Activated naive CD4-positive, alpha-beta T cell (primary cell): ENCODE measurements around the gene MAFB.

Source experiments
- DNase-seq, 4 experiments: peaks; one replicate each; lab custom pipeline; 2025; lab: John Stamatoyannopoulos, UW

MAFB gene

DNA sequence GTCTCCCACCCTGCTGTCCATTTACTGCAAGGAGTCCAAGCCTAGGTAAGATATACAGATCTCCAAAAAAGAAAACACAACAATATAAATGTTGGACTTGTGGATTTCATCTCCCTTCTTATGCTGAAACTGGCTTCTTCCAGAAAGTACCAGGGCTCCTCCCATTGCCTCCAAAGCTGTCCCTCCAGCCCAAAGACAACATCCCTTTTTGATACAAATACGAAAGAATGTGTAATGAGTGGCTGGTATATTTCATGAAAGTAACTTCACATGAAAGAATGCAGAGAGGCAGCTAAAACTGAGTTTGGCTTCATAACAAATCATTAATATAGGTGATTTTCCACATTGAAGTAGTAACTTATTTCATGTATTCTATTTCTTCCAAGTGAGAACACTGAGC is 7.9 kb downstream of the MAFB start:
- DNase-seq = no peak

DNA sequence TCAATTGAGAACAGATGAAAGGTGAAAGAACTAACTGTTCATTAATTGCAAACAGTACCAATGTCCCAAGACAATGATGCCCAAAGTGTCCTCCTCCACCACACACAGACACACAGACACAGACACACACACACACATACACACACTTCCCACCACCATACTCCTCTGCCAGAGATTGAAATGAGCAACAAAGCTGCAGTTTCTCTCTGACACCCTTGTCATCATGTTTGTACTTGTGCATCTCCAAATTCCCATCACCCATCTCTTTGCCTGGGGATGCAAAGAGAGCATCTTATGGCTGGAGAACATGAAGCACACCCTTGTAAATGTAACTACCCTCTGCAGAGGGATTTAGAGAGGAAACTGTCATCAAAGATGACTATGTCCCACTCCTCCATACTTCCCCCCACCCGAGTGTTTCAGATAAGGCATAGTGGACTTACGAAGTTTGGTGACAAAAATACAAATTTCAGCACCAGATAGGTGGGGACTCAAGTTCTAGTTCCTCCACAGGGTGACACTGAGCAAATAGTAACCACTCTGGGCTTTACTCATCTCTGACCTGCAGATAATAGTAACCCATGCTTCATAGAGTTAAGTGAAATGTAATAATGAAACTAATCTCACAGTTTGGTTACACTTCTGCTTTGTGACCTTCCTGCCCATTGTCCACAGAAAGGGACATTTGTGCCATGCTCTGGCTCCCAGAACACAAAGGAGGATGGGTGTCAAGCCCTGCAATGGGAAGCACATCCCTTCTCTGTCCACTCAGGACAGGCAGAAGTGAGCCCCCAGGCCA is 8.7 kb downstream of the MAFB start:
- DNase-seq = no peak

DNA sequence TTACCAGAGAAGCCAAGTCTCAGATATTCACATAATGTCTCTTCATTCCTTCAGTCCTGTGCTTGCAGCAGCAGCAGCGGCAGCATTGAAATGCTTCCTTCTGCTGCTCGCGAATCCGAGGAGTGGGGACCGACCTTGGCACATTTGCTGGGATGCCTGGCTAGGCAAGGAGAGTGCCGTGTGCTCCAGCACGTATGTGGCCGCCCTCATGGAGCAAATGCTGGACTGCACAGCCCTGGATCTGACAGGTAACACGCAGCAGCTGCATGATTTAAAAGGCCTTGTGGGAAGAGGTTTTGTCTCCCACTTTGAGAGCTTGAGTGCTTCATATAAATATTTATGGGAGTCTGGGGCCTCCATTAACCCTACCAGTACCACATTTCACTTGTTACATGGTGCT is 9.9 kb downstream of the MAFB start:
- no peak for DNase-seq

DNA sequence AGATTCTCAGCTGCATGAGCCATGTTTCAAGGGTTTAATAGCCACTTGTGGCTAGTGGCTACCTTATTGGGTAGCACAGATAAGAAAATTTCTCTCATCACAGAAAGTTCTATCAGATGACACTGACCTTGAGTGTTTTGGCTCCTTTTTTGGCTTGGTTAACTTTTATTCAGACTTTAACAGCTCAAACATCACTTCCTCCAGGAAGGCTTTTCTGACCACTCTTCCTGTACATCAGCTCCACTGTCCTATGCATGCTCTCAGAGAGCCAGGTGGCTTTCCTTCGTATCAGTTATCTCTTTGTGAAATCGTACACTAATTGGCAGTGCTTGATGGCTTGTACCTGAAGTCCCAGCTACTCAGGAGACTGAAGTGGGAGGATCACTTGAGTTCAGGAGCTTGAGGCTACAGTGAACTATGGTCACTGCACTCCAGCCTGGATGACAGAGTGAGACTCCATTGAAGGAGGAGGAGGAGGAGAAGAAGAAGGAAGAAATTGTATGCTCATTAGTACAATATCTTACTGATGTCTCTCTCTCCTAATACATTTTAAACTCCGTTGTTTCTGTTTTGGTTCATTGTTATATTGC is 10.7 kb downstream of the MAFB start:
- no peak for DNase-seq

DNA sequence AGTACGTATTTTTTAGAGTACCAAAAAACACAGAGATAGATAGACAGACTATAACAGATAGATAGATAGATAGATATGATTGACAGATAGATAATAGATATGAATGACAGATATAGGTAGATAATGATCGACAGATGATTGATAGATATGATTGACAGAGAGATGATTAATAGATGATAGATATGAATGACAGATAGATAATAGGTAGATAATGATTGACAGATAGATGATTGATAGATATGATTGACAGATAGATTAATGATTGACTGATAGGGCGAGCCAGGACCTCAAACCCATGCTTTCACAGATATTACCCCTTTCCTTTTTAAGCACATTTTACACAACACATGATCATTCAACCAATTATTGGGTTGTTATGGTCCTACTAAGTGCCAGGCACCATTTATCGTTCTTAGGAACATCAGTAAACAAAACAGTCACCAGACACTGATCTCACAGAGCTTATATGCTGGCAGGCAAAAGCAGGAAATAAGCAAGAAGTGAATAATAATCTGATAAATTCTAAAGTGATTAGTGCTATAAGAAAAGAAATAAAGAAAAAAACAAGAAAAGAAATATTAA is 11.6 kb downstream of the MAFB start:
- DNase-seq = no peak

DNA sequence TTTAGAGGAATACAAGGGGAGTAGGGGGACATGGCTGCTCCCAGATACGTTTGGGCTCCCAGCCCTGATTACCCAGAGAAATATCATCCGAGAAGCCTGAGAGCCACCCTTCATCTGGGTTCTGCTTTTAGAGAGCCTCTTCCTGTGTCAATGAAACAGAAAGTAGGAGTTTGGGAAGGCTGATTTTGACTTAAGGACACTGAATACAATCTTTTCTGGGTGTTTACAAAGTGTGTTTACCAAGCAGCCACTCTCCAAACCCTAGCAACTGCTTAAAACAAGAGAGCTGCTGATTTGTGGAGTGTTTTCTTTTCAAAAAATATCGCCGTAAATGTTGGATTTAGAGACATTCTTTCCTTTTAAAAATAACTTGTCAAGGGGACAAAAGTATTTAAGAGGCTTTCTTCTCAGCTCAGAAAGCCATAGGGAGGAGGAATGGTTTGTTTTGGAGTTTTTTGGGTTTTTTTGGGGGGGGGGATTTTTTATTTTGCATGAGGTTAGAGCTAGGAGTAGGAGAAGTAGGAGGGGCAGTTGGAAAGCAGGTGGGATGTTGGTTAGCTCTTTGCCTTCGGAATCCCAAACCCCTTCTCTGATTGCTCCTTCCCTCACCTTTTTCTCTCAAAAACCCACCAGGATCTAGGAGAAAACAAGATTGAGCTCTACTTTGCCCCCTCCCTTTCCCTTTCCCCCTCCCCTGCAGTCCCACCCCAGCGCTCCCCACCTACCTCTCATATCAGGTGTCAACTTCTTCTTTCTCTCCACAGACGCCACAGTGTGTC is 12.4 kb downstream of the MAFB start:
- DNase-seq = no peak

DNA sequence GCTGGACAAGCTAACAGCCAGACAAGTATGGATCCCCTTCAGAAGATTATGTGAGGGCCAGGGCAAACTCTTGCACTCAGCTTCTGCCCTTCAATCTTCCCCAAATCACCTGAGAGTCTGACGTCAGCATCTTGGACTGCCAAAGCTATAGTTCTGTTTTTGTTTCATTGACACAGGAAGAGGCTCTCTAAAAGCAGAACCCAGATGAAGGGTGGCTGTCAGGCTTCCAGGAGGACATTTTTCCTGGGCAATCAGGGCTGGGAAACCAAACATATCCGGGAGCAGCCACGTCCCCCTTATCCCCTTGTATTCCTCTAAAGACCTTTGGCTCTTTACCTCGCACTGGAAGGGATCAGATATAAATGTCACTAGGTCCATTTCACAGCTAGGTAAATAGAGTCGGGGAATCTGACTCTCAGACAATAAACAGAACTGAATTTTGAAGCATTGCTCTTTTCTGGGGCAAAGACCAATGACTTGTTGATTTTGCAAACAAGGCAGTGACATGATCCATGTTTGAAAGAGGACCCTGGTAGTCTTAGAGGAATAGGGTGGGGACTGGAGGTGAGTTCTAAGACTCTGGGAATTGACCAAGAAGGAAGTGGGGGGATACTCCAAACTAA is 13.3 kb downstream of the MAFB start:
- no peak for DNase-seq

DNA sequence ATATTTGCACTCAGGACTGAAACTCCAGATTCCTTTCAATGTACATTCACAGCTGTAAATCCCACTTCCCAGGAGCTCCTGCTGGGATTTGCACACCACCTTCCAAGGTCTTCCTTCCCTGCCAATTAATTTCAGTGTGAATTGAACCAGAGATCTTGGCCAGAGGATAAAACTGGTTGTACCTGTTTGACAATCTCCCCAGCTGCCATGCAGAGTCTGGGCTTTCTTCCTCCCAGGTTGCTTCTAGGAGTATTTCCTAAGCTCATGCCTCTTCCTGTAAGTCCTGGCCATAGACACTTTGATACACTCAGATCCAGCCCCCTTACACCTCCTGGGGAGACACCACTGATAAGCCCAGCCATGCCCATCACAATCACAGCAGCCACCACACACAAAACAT is 15.6 kb downstream of the MAFB start:
- no peak for DNase-seq

DNA sequence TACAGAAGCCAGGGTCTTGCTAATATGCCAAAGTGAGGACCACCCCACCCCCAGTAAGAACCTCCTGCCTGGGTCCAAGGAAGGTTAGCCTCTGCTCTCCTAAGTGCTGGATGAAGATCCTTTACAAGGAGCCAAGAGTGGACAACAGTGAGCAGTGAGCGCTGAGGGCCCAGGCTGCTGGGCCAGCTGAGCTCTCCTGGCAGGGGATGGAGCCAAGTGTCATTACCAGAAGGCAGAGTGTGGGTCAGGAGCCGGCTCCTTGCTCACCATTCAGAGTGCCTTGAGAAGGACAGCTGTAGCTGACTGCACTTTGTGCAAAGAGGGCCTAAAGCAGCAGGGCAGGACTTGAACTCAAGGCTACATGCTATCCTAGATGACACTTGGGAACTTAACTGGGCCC is 16.9 kb downstream of the MAFB start:
- no peak for DNase-seq

DNA sequence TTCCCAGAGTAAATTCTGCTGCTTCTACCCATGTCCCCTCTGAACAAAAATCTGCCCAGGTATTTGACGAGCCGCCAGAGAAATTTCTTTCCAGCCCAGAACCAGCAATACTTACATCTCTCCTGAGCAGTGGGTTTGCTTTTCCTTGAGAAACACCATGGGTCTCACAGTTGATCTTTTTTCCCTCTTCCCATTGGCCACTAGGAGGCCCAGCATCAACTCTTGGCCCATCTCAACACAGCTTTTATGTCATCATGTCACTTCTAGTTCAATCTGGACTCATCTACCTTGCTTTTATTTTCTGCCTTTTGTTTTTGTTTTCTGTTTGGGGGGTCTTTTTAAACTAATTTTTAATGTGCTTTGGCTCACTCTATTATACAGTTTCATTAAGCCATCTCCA is 18.8 kb downstream of the MAFB start:
- DNase-seq = no peak

DNA sequence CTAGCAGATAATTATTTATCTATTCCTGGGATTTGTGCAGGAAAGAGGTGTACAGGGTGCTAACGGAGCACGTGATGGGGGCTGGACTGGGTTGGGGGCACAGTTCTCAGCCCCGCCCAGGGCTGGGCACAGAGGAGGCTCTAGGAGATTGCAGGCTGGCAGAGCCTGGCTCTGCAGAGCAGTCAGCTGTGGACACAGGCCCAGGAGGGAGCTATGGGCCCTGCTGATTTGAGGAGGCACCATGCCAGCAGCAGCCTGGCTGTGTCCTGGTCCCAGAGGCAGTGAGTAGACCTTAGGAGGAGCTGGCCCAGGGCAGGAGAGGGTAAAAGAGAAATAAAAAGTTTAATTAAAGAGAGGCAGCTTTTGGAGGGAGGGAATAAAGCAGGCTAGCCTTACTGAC is 19.3 kb downstream of the MAFB start:
- DNase-seq = no peak

DNA sequence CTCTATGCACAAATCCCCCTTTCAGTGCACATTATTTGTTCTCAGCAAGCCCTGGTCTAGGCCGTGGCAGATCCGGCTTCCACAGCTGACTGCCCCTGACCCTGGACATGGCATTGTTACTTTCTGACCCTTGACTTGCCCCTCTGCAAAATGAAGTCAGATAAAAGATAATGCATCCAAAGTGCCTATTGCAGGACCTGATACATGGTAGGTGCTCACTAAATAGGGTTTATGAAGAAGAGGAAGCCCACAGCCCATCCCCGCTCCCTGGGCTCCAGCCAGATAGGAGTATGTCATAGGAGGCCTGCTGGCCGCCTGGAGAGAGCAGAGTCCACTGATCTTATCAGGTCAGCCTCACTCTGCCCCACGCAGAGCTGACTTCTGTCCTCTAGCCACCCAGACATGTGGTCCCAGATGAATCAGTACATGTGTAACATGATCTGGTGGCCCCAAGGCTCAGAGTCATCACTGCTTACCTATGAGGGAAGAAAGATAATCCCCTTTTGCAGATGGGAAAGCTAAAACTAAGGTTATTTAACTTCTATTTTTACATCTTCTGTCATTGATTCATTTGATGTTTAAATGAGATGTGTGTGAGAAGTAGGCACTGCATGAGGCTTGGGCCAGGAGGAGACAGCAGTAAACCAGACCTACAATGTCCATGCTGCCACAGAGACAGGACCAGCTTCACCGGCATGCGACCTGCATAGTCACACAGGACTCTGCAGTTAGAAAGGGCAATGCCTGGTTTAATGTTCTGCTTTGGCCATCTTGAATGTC is 20.4 kb downstream of the MAFB start:
- DNase-seq = no peak

DNA sequence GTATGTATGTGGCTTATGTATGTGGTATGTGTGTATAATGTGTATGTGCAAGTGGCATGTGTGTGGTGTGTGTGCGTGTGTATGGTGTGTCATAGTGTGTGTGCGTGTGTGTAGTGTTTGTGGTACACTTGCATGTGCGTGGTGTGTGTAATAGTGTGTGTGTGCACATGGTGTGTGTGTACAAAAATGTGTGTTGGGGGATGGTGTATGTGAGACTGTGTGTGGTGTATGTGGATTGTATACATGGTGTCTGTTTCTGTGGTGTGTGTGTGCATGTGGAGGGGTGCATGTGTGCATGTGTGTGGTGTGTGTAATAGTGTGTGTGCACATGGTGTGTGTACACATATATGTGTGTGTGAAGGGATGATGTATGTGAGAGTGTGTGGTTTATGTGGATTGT is 21.5 kb downstream of the MAFB start:
- DNase-seq = no peak

DNA sequence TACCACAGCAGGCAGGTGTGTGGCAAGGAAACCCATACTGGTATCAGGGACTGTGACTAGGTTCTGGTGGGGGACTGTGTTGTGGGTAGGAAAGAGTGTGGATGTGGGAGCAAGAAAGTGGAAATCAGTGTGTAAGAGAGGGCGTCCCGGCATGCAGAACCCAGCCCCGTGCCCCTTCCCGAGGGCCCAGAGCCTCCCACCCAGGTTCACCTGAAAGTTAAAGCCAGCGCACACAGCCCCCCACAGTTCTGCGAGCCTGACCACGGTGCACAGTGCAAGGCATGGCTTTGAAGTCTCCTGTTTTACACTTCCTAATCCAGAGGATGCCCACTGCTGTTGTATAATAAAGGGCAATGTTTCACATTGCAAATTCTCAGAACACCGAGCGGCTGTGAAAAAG is 22.7 kb downstream of the MAFB start:
- DNase-seq = no peak

DNA sequence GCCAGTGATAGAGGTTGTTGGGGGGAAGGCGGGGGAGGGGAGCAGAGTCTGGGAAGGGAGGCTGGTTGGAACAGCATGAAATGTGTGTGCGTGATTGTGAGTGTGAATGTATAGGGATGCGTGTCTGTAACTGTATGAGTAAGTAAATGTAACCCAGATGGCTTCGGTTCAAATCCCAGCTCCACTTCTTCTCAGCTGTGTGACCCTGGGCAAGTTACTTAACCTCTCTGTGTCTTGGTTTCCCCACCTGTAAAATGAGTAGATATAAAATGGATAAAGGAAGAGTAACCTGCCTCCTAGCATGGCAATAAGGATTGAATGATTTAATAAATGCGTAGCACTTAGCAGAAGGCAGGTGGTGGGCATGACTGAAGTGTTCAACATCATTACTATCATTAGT is 24.1 kb downstream of the MAFB start:
- no peak for DNase-seq

DNA sequence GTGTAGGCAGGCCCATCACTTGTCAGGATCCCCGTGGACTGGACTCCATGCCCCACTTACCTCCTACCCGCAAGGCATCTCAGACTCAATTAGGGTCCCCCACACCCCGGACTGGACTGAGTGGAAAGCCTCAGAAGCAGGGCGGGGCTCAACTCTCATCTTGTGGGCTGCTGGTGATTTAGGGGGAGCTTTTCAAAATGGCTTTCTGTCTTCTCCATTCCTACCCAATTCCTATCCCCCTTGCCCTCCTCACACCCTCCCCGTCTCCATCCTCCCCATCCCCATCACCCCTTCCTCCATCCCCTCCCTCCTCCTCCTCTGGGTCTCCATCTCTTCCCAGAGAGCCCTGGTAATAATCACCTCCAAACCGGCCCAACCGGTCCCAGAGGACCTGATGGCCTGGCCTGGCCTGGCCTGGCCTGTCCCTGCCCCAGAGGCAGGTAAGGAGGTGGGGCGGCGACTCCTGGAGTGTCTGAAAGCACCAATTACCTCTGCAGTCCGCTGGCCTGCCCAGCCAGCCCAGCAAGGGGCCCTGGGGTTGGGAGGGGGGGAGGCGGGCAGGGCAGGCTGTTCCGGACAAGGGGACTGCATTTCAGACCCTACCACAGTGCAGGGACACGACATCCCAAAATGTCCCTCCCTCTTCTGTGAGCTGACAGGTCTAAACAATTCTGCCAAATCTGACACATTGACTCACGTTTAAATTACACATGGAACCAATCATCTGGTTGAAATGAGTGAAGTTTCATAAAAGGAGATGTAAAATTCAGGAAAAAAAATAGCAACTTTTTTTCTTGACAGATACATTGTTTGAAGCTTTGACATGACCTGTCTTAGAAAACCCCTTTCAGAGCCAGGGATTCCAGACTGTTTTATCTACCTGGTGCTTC is 24.8 kb downstream of the MAFB start:
- DNase-seq = no peak

DNA sequence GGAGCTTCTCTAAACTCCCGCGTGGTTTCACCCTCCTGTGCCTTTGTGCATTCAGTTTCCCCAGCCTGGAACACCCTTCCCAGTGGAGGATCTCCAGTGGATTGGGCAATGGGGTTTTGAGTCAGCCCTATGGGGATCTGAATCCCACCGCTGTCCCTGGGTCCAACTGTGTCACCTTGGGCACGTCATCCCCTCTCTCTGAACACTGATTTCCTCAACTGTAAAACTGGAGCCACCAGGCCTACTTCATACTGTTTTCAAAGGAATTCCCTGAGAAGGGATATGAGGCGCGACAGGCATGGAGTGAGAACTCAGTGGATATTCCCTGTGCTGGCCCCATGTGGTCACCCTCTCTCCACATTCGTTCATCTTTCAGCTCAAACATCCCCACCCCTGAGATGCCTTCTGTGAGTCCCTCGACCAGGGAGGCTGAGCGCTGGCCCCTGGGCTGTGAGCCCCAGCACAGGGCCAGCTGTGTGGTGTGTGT is 25.7 kb downstream of the MAFB start:
- DNase-seq = no peak

DNA sequence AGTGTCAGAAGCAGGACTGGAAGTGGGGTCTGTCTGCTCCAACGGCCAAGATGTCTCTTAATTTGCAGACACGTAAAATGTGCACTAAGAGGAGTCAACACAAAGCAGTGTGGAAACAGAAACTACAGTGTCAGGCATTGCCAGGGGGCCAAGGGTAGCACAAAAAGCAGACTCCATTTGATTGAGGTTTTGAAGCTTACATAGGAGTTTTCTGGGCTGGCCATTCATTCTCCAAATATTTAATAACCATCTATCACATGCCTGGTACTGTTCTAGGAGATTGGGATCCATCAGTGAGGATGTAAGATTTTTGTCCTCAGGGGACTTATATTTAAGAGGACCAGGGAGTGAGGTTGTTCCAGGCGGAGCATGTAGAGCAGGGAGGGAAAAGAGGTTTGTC is 29.5 kb downstream of the MAFB start:
- no peak for DNase-seq

DNA sequence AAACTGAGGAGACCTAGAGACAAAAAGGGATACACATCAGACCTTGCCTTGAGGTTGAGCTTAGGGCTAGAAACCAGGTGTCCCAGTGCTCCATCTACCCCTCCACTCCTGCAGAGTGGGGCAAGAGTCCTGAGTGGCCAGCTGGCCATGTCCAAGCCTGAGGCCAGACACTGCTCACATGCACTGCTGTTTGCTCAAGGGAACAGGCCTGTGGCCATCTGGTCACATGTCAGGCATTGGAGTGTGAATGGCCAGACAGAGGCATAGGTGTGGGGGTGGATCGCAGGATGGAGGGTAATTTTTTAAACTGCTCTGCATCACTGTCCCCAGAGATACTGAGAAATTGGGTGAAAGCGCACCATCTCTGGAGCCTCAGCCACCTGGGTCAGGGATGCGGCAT is 30.5 kb downstream of the MAFB start:
- no peak for DNase-seq

DNA sequence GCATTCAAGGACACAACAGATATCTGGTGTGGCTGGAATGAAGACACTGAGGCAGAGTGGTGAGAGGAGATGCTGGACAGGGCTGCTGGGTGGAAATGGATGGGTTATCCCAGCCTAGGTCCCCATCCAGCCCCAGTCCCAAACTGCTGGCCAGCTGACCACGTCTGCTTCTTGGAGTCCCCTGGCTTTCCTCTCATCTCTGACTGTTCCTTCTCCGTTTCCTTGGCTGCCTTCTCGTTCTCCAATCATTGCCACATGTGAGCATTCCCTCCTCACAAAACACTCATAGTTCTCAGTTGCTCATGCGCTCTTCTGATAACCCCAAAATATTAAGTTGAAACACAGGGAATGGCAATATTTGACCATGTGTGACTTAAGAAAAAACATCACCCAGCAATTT is 31.5 kb downstream of the MAFB start:
- no peak for DNase-seq
